HCT116 (cell line): Measurements from ENCODE around the gene UPP2. TPM values are rescaled to one million over a fixed set of nuclear protein-coding genes. Genes with fewer than 3 reads are reported as not detected.

ENCODE experiments used
- ATAC-seq: fragments of 200-7000 bp; cut with Tn5 transposase; 2 replicates; pipeline ENCODE4 v1.9.1; 2020; ENCODE audit warnings: mild to moderate bottlenecking, moderate library complexity
- BruUV-seq: library from RNA; stranded (reverse); fragments of 400-500 nt; replicated peaks from 2 replicates; lab custom pipeline; 2021; lab: Mats Ljungman, UMichigan
- CTCF ChIA-PET: fragments of 300-600 bp; sonication (Branson Sonifier 250); formaldehyde crosslinking; loops from one replicate; lab custom pipeline; 2021; ENCODE audit warnings: antibody characterized with exemption; lab: Charles Lee
- POLR2A ChIA-PET: fragments of 300-600, 350-600 bp; sonication (Branson Sonifier 250); formaldehyde crosslinking; loops from one replicate; lab custom pipeline; 2021; ENCODE audit warnings: antibody characterized with exemption; lab: Charles Lee
- RAD21 ChIA-PET, 2 experiments: fragments of 300-600 bp; sonication (Branson Sonifier 250); formaldehyde crosslinking; loops; one replicate each; lab custom pipeline; 2023; ENCODE audit warnings: low total read pairs in 2 of 2; ENCODE audit not compliant: uncharacterized antibody in 2 of 2, unreplicated experiment in 2 of 2, low non-redundant PET in 1 of 2; lab: Charles Lee
- DNase-seq: peaks from one replicate; pipeline ENCODE4 v3.0.0-alpha.2; 2010; ENCODE audit warnings: low read depth, low spot score
- H2AFZ ChIP-seq: fragments of 200-600 bp; shearing (Covaris generic), sonication (generic); 2 replicates; pipeline ENCODE4 v1.6.1; 2017; ENCODE audit warnings: low read depth, mixed run types, mixed read lengths, antibody characterized with exemption, low read length; ENCODE audit not compliant: poor library complexity, severe bottlenecking
- H3K27ac ChIP-seq: 2 replicates; pipeline ENCODE4 v1.5.1; 2012; ENCODE audit warnings: low read depth, low read length
- H3K27me3 ChIP-seq: fragments of 200-600 bp; sonication (generic); 2 replicates; pipeline ENCODE4 v1.6.1; 2016; ENCODE audit warnings: mixed run types, low read length, mixed read lengths; ENCODE audit not compliant: insufficient read depth
- H3K36me3 ChIP-seq, 2 experiments: fragments of 200-500 bp in 1 of 2; fragments of 200-600 bp in 1 of 2; sonication (Bioruptor generic) in 1 of 2; sonication (generic) in 1 of 2; 2 replicates each; pipeline versions ENCODE4 v1.5.1 to v1.6.1; 2014 to 2016; ENCODE audit warnings: low read length in 2 of 2, inconsistent platforms in 1 of 2, mixed read lengths in 1 of 2, mixed run types in 1 of 2; ENCODE audit not compliant: insufficient read depth in 2 of 2, control insufficient read depth in 1 of 2
- H3K4me1 ChIP-seq, 2 experiments: fragments of 200-600 bp in 1 of 2; sonication (generic) in 1 of 2; 2 replicates each; pipeline versions ENCODE4 v1.5.1 to v1.6.1; 2012 to 2017; ENCODE audit warnings: low read length in 2 of 2, inconsistent platforms in 1 of 2, mild to moderate bottlenecking in 1 of 2, mixed read lengths in 1 of 2, mixed run types in 1 of 2, moderate library complexity in 1 of 2; ENCODE audit not compliant: insufficient read depth in 2 of 2, control insufficient read depth in 1 of 2
- H3K4me2 ChIP-seq: fragments of 200-600 bp; sonication (generic); 2 replicates; pipeline ENCODE4 v1.6.1; 2017; ENCODE audit warnings: mixed run types, low read length, mixed read lengths
- H3K4me3 ChIP-seq, 2 experiments: fragments of 200-600 bp in 1 of 2; sonication (generic) in 1 of 2; replicated peaks in 1 of 2; 2 replicates each; pipeline ENCODE4 v1.5.1; 2011 to 2016; ENCODE audit warnings: low read length in 2 of 2, control low read depth in 1 of 2, low read depth in 1 of 2, mild to moderate bottlenecking in 1 of 2, mixed read lengths in 1 of 2, mixed run types in 1 of 2
- H3K79me2 ChIP-seq: fragments of 200-600 bp; sonication (generic); 2 replicates; pipeline ENCODE4 v1.6.1; 2017; ENCODE audit warnings: mild to moderate bottlenecking, mixed run types, low read length, moderate library complexity, mixed read lengths; ENCODE audit not compliant: insufficient read depth
- H3K9ac ChIP-seq: fragments of 200-600 bp; sonication (generic); 2 replicates; pipeline ENCODE4 v1.6.1; 2016; ENCODE audit warnings: low read length, mixed read lengths
- H3K9me2 ChIP-seq: fragments of 200-600 bp; sonication (generic), shearing (Covaris generic); 2 replicates; pipeline ENCODE4 v1.6.1; 2017; ENCODE audit warnings: mixed run types, mild to moderate bottlenecking, moderate library complexity; ENCODE audit not compliant: insufficient read depth
- H3K9me3 ChIP-seq, 2 experiments: fragments of 200-500 bp in 1 of 2; fragments of 200-600 bp in 1 of 2; sonication (Bioruptor generic) in 1 of 2; sonication (generic) in 1 of 2; 2 replicates each; pipeline ENCODE4 v1.6.1; 2014 to 2017; ENCODE audit warnings: low read length in 2 of 2, mixed read lengths in 2 of 2, inconsistent platforms in 1 of 2, low read depth in 1 of 2, mild to moderate bottlenecking in 1 of 2, mixed run types in 1 of 2, moderate library complexity in 1 of 2; ENCODE audit not compliant: control insufficient read depth in 1 of 2, insufficient read depth in 1 of 2
- H4K20me1 ChIP-seq: fragments of 200-600 bp; sonication (generic), shearing (Covaris generic); 2 replicates; pipeline ENCODE4 v1.6.1; 2017; ENCODE audit warnings: mixed run types, mild to moderate bottlenecking, moderate library complexity; ENCODE audit not compliant: insufficient read depth
- CBX3 ChIP-seq: IDR thresholded peaks from 2 replicates; pipeline ENCODE4 v1.6.1; 2012; ENCODE audit warnings: low read depth
- EGR1 ChIP-seq: IDR thresholded peaks from 2 replicates; pipeline ENCODE4 v1.6.1; 2012; ENCODE audit warnings: low read depth
- JUND ChIP-seq: IDR thresholded peaks from 2 replicates; pipeline ENCODE4 v1.6.1; 2012
- POLR2A ChIP-seq: IDR thresholded peaks from 2 replicates; pipeline ENCODE4 v1.7.0; 2011; ENCODE audit warnings: borderline replicate concordance; ENCODE audit not compliant: insufficient read depth, insufficient read length; ENCODE audit errors: extremely low read depth
- POLR2AphosphoS5 ChIP-seq: IDR thresholded peaks from 2 replicates; pipeline ENCODE4 v1.6.1; 2011; ENCODE audit warnings: mild to moderate bottlenecking, low read depth, low read length, moderate library complexity
- ZFX ChIP-seq: fragments of 450-650 bp; IDR thresholded peaks from 2 replicates; pipeline ENCODE4 v1.6.1; 2017
- intact Hi-C: fragments of 100-400 bp; cut with micrococcal nuclease; formaldehyde crosslinking; loops from 2 replicates; pipeline ENCODE4 v1.10.0; 2022
- total RNA-seq: library from RNA; stranded (reverse); gene quantifications from one replicate; pipeline ENCODE4 v1.2.1, GENCODE V29; 2021; ENCODE audit not compliant: unreplicated experiment
- TF ChIP-seq, protein P1 (sequence below), 3 experiments: fragments of 200-600 bp in 1 of 3; sonication (generic) in 1 of 3; IDR thresholded peaks in 2 of 3; conservative IDR thresholded peaks in 1 of 3; 2 replicates each; pipeline ENCODE4 v1.5.1; 2012 to 2017; ENCODE audit warnings: low read depth in 2 of 3, low read length in 2 of 3, antibody characterized with exemption in 1 of 3, borderline replicate concordance in 1 of 3, control low read depth in 1 of 3, mild to moderate bottlenecking in 1 of 3, mixed read lengths in 1 of 3, mixed run types in 1 of 3, moderate library complexity in 1 of 3; ENCODE audit not compliant: insufficient read depth in 1 of 3
- TF ChIP-seq, protein P2 (sequence below): IDR thresholded peaks from 2 replicates; pipeline ENCODE4 v1.6.1; 2012; ENCODE audit warnings: low read depth
- TF ChIP-seq, protein P3 (sequence below): IDR thresholded peaks from 2 replicates; pipeline ENCODE4 v1.6.1; 2011; ENCODE audit warnings: mild to moderate bottlenecking, low read length, moderate library complexity; ENCODE audit not compliant: insufficient replicate concordance; ENCODE audit errors: extremely low read depth

The UPP2 gene
- total RNA-seq, 1 experiment from 2014 or later, result not detected

DNA sequence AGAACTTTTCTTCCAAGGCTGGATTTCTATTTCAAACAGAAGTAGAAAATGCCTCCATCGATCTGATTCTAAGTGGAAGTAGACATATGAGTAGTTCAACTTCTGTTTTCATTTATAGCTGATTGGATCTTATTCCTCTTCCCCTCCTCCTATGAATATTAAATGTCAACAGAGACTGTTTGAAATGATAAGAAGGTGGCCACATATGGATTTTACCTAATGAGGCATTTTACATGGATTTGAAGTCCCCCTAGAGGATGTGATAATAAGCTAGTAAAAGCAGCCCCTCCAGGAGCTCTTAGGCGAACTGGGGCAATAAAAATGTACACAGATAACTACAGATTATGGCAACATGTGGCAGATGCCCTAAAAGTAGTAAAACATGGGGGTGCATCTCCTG is 71.0 kb downstream of the UPP2 start (continued):
- TF ChIP-seq, protein P1, sequence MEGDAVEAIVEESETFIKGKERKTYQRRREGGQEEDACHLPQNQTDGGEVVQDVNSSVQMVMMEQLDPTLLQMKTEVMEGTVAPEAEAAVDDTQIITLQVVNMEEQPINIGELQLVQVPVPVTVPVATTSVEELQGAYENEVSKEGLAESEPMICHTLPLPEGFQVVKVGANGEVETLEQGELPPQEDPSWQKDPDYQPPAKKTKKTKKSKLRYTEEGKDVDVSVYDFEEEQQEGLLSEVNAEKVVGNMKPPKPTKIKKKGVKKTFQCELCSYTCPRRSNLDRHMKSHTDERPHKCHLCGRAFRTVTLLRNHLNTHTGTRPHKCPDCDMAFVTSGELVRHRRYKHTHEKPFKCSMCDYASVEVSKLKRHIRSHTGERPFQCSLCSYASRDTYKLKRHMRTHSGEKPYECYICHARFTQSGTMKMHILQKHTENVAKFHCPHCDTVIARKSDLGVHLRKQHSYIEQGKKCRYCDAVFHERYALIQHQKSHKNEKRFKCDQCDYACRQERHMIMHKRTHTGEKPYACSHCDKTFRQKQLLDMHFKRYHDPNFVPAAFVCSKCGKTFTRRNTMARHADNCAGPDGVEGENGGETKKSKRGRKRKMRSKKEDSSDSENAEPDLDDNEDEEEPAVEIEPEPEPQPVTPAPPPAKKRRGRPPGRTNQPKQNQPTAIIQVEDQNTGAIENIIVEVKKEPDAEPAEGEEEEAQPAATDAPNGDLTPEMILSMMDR (IDR thresholded peaks at IDR 0.05 in 2 of 3, conservative IDR thresholded peaks at IDR 0.05 in 1 of 3; ENCODE audit: borderline replicate concordance in 1 of 3, insufficient read depth in 1 of 3, low read depth in 2 of 3, low read length in 2 of 3), result no peak
- TF ChIP-seq, protein P2, sequence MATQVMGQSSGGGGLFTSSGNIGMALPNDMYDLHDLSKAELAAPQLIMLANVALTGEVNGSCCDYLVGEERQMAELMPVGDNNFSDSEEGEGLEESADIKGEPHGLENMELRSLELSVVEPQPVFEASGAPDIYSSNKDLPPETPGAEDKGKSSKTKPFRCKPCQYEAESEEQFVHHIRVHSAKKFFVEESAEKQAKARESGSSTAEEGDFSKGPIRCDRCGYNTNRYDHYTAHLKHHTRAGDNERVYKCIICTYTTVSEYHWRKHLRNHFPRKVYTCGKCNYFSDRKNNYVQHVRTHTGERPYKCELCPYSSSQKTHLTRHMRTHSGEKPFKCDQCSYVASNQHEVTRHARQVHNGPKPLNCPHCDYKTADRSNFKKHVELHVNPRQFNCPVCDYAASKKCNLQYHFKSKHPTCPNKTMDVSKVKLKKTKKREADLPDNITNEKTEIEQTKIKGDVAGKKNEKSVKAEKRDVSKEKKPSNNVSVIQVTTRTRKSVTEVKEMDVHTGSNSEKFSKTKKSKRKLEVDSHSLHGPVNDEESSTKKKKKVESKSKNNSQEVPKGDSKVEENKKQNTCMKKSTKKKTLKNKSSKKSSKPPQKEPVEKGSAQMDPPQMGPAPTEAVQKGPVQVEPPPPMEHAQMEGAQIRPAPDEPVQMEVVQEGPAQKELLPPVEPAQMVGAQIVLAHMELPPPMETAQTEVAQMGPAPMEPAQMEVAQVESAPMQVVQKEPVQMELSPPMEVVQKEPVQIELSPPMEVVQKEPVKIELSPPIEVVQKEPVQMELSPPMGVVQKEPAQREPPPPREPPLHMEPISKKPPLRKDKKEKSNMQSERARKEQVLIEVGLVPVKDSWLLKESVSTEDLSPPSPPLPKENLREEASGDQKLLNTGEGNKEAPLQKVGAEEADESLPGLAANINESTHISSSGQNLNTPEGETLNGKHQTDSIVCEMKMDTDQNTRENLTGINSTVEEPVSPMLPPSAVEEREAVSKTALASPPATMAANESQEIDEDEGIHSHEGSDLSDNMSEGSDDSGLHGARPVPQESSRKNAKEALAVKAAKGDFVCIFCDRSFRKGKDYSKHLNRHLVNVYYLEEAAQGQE, result no peak
- TF ChIP-seq EGR1 (no peak), CBX3 (no peak), POLR2AphosphoS5 (no peak)

DNA sequence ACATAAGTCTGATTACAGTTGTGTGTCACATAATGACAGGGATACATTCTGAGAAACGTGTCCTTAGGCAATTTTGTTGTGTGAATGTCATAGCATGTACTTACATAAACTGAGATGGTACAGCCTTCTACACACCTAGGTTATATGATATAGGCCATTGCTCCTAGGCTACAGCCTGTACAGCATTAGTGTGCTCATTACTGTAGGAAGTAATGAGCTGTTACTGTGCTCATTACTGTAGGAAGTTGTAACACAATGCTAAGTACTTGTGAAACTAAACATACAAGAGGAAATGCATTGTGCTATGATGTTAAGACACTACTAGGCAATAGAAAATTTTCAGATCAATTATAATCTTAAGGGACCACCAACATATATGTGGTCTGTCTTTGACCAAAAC is 72.8 kb downstream of the UPP2 start:
- ATAC-seq (no peak), DNase-seq (no peak)
- intact Hi-C loops, result no loop called here
- no peak overlapping the region for H3K9ac ChIP-seq
- H4K20me1 ChIP-seq, result no peaks in the 10 kb centered on the region
- POLR2A ChIA-PET, result no interaction called here
- H3K79me2 ChIP-seq, result no peaks in the 10 kb centered on the region
- no peaks in the 10 kb centered on the region for H3K36me3 ChIP-seq
- H2AFZ ChIP-seq, result no peak overlapping the region
- no TSS peak for BruUV-seq
- H3K27me3 ChIP-seq, result no peaks in the 10 kb centered on the region
- H3K4me3 ChIP-seq, result no peak overlapping the region
- H3K4me1 ChIP-seq, result no peaks in the 10 kb centered on the region
- CTCF ChIA-PET, result interaction anchor here (1.4 kb wide), 1 partner anchor 580 kb away, joined by 4 read pairs; no protein-coding TSS in a partner anchor
- no peak overlapping the region for H3K4me2 ChIP-seq
- H3K9me2 ChIP-seq, result no peaks in the 10 kb centered on the region
- H3K9me3 ChIP-seq, result no peaks in the 10 kb centered on the region
- RAD21 ChIA-PET, result interaction anchor here in 1 of 2 experiments (0.6 kb wide), 1 partner anchor 539 kb away, joined by 6 read pairs; no protein-coding TSS in a partner anchor
- H3K27ac ChIP-seq, result no peak overlapping the region
- no peak for TF ChIP-seq ZFX
- TF ChIP-seq POLR2A, result no peak
- TF ChIP-seq JUND, result no peak
- TF ChIP-seq, protein P2, result no peak
- TF ChIP-seq POLR2AphosphoS5, result no peak
- TF ChIP-seq, protein P1 (IDR thresholded peaks at IDR 0.05 in 2 of 3, conservative IDR thresholded peaks at IDR 0.05 in 1 of 3; ENCODE audit: borderline replicate concordance in 1 of 3, insufficient read depth in 1 of 3, low read depth in 2 of 3, low read length in 2 of 3), result no peak
- TF ChIP-seq, protein P3, sequence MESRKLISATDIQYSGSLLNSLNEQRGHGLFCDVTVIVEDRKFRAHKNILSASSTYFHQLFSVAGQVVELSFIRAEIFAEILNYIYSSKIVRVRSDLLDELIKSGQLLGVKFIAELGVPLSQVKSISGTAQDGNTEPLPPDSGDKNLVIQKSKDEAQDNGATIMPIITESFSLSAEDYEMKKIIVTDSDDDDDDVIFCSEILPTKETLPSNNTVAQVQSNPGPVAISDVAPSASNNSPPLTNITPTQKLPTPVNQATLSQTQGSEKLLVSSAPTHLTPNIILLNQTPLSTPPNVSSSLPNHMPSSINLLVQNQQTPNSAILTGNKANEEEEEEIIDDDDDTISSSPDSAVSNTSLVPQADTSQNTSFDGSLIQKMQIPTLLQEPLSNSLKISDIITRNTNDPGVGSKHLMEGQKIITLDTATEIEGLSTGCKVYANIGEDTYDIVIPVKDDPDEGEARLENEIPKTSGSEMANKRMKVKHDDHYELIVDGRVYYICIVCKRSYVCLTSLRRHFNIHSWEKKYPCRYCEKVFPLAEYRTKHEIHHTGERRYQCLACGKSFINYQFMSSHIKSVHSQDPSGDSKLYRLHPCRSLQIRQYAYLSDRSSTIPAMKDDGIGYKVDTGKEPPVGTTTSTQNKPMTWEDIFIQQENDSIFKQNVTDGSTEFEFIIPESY, result no peak
